GM21360 (cell line): ENCODE data around the gene PSEN2.

Source experiments
- ATAC-seq: cut with Tn5 transposase; IDR thresholded peaks from one replicate; pipeline ENCODE4 v1.9.1; 2021; ENCODE audit warnings: mild to moderate bottlenecking, moderate library complexity; ENCODE audit not compliant: unreplicated experiment

PSEN2 gene

GRCh38 chr1:226863446-226863845 lies 7.0 kb upstream of the PSEN2 start:
- no peak for ATAC-seq

GRCh38 chr1:226864311-226864710 lies 6.1 kb upstream of the PSEN2 start:
- ATAC-seq, result no peak

- ATAC-seq, result no peak
Measured at GRCh38 chr1:226865590-226865989, 4.8 kb upstream of the PSEN2 start.

- no peak for ATAC-seq
Measured at GRCh38 chr1:226867461-226868054, 2.9 kb upstream of the PSEN2 start.

DNA sequence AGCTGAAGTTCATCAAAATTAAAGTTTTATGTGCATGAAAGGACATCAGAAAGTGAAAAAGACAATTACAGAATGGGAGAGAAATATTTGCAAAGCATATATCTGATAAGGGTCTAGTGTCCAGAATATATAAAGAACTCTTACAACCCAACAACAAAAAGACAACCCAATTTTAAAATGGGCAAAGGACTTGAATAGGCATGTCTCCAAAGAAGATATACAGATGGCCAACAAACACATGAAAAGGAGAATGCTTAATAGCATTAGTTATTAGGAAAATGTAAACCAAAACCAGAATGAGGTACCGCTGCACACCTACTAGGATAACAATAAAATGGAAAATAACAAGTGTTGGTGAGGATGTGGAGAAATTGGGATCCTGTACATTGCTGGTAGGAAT lies 1.7 kb upstream of the PSEN2 start:
- ATAC-seq, result no peak

GRCh38 chr1:226870026-226870400 lies 403 bp upstream of the PSEN2 start:
- ATAC-seq, result no peak

GRCh38 chr1:226871636-226872327 lies 1.4 kb downstream of the PSEN2 start:
- ATAC-seq, result no peak

GRCh38 chr1:226872437-226872836 lies 2.0 kb downstream of the PSEN2 start:
- no peak for ATAC-seq

DNA sequence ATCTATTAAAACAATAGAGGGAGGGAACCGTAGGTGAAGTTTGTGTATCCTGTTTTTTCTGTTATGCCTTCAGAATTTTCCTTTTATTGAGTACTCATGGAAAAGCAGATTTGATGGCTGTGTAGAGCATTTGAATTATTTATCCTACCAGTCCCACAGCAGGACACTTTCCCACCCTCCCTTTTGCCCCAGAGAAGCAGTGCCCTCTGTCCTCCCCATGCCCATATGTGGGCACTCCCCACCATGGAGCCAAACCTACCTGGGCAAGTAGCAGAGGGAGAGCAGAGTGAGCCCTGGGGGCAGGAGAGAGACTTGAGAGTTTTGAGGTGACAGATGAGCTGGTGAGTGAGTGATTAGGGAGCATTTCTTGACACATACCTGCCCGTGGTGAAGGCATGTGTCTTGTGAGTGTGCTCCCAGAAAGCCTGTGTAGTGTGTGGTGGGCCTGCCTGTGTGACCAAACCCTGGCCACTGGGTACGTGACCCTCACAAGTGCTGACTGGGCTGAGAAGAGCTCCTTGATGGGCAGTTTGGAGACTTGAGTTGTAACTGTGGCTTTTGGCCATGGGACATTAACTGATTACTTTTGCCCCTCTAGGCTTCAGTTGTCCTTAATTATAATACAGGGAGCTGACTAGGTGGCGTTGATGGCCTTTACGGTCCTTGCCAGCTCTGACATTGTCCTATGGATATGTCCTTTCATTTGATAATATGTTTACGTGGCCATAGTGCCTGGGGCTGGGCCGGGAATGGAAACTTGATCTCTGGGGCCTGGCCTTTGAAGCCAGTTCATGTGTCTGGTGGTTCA lies 3.6 kb downstream of the PSEN2 start:
- ATAC-seq, result no peak

DNA sequence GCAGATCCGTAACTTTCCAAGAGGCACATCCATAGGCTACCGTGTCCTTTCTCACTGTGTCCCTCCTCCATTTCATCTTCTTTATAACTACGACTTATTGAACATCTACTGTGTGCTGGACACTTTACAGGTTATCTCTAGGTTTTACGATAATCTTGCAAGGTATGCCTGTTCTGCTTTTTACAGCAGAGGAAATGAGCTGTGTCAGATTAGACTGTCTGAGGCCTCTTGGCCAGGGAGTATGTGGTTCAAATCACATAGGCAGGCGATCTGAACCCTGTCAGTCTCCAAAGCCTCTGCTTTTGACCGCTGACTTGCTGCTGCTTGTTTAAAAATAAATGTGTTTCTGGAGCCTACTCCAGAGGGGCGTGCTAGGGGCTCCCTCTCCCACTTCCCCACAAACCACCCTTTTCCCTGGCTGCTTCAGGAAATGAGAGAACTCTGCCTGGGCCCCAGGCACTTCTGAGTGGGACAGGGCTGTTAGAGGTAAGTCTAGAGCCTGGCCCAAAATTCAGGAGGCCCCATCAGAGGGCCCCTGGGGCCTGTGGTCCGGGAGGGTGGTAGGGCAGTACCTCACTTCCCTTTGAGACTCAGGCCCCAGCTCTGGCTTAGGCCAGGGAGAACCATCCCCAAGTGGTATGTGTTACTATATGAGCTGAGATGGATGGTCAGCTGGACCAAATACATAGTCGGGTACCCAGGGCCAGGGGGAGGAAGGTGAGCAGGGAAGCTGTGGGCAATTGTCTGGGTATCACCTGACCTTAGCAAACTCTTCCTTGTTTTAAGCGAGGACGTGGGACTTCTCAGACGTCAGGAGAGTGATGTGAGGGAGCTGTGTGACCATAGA lies 4.4 kb downstream of the PSEN2 start:
- ATAC-seq, result no peak

DNA sequence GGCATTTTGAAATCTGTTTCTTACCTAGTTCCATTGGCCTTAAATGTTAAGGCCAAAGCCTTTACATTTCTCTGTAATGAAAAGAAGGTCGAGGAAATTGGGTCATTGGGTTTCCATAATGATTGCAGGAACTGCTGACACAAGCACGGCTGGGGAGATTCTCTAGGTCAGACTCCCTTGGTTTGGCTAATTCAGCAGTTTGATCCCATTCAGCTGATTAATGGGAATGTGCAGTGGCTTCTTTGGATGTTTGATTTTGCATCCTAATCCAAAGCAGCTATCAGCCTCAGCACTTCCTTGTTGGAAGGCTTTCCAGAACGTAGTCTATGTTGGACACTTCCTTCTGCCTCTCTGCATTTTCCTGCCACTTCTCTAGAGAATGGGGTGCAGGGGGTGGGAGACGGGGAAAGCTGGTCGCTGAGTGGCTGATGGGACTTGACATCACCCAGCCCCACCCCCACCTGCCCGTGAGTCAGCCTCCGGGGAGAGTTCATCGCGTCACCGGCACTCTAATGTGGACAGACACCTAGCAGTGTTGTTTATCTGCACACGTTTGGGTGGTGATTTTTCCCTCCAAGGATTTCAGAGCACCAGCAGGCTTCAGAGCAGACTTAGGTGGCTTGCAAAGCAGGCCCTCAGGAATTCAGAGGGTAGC lies 5.4 kb downstream of the PSEN2 start:
- no peak for ATAC-seq

- no peak for ATAC-seq
Measured at GRCh38 chr1:226877669-226878068, 7.3 kb downstream of the PSEN2 start.

- no peak for ATAC-seq
Measured at GRCh38 chr1:226880372-226881287, 10.2 kb downstream of the PSEN2 start.

DNA sequence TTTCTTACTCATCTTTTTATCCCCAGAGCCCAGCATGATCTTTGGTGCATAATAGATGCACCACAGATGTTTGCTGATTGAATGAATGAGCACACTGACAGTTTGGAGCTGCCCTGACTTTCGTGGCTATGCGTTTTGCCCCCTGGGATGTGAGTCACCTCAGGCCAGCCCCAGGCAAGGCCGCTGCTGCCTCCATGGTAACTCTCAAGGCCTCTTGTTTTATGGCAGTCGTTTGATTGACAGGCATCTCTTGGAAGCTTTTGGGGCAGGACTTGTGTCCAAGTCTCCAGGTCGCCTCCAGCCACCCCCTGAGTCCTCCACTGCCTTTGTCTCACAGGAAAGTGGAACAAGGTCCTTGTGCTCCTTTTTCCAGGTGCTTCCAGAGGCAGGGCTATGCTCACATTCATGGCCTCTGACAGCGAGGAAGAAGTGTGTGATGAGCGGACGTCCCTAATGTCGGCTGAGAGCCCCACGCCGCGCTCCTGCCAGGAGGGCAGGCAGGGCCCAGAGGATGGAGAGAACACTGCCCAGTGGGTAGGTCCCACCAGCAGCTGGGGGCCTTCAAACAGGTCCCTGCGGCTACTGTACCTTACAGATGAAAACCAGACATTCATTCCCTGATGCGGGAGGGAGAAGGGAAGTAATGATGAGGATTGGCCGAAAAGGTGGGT lies 11.2 kb downstream of the PSEN2 start:
- ATAC-seq, result no peak

DNA sequence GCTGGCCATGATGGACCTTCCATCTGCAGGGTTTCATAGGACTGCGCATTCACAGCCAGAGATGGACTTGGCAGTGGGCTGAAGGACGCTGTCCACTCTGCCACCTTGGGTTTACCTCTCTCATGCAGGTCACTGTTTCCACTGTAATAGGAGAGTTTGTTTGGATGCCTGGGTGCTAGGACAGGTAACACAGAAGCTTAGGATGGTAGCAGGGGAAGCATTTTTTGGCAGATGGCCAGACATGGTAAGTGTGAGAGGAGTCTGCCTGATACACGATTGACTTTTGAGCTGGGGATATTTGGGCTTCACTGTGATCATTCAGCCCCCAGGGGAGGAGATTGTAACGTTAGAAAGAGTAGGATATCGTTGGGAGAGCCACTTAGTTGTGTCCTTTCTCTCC lies 11.8 kb downstream of the PSEN2 start:
- no peak for ATAC-seq

- peak; percentile 88 for ATAC-seq
Measured at GRCh38 chr1:226882631-226883409, 12.4 kb downstream of the PSEN2 start.

- ATAC-seq, result no peak
Measured at GRCh38 chr1:226883630-226884029, 13.2 kb downstream of the PSEN2 start.

DNA sequence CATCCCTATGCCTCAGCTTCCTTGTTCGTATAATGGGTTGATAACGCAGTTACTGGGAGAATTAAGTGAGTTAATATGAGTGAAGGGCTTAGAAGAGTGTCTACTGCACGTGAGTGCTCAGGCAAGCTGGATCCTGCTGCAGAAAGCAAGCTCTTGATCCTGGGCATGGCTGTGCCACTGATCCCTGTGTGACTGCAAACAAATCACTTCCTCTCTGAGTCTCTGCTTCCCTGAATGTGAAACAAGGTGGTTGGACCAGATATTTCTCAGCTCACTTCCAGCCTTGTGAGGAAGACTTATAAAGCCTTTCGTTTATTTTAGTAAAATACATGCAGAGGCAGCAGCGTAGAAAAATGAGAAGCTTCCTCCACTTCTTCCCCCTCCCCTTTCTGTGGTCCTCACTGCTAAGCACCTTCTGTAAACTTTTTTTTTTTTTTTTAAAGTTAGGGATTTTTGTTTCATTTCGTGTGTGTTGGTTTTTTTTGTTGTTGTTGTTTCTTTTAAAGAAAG lies 13.8 kb downstream of the PSEN2 start:
- ATAC-seq, result no peak
